Activated naive CD4-positive, alpha-beta T cell treated with anti-CD3 and anti-CD28 coated beads for 36 hours (primary cell): ENCODE data around the gene DNM2. TPM values are rescaled to one million over a fixed set of nuclear protein-coding genes. Genes with fewer than 3 reads are reported as not detected.
A peak's percentile ranks its signal among the peaks of the same experiment; 100 is the strongest.
"Not testable (repeated sequence)": the region's sequence is repeated elsewhere in the genome, so short reads cannot be mapped to it uniquely, and the experiment has no call there.

Experiments
- CTCF ChIA-PET: fragments of 350-600 bp; sonication (Branson Sonifier 250); formaldehyde crosslinking; loops from one replicate; lab custom pipeline; 2021; ENCODE audit warnings: antibody characterized with exemption; lab: Charles Lee
- DNase-seq: peaks from one replicate; pipeline ENCODE4 v3.0.0-alpha.2; 2020
- H3K27ac Mint-ChIP-seq: one replicate; pipeline ENCODE4 v1.8.0; 2021; ENCODE audit warnings: mild to moderate bottlenecking, mixed read lengths
- H3K27me3 Mint-ChIP-seq: one replicate; pipeline ENCODE4 v1.8.0; 2021; ENCODE audit warnings: low read depth, mixed read lengths
- H3K36me3 Mint-ChIP-seq: one replicate; pipeline ENCODE4 v1.8.0; 2021; ENCODE audit warnings: low read depth, mixed read lengths
- H3K4me1 Mint-ChIP-seq: one replicate; pipeline ENCODE4 v1.8.0; 2021; ENCODE audit warnings: low read depth, mixed read lengths
- H3K4me3 Mint-ChIP-seq: one replicate; pipeline ENCODE4 v1.8.0; 2021; ENCODE audit warnings: mild to moderate bottlenecking, moderate library complexity, mixed read lengths
- H3K9me3 Mint-ChIP-seq: one replicate; pipeline ENCODE4 v1.8.0; 2021; ENCODE audit warnings: mixed read lengths
- intact Hi-C: fragments of 100-400 bp; cut with micrococcal nuclease; formaldehyde crosslinking; loops from one replicate; pipeline ENCODE4 v1.15.1; 2023
- total RNA-seq, 2 experiments: library from RNA; stranded (reverse); gene quantifications; one replicate each; pipeline ENCODE4 v1.2.3, GENCODE V29; 2021

DNM2 gene
- total RNA-seq, 2 experiments from 2014 or later: 144 to 148 TPM

- no peak overlapping the region for H3K4me3 Mint-ChIP-seq
- no peak for DNase-seq
- H3K27me3 Mint-ChIP-seq: no peaks in the 10 kb centered on the region
- CTCF ChIA-PET: interaction anchor here (1.3 to 2.6 kb wide), 3 partner anchors 16 to 25 kb away, joined by 4 to 15 read pairs (median 5); no protein-coding TSS in a partner anchor
- no peak overlapping the region for H3K27ac Mint-ChIP-seq
- H3K4me1 Mint-ChIP-seq: peaks cover 14% of the 10 kb centered on the region
- H3K36me3 Mint-ChIP-seq: peaks cover 3% of the 10 kb centered on the region
- intact Hi-C loops: no loop called here
- peaks cover 4% of the 10 kb centered on the region for H3K9me3 Mint-ChIP-seq
Measured at GRCh38 chr19:10839114-10840050, 121.5 kb downstream of the DNM2 start.

- CTCF ChIA-PET: interaction anchor here (0.6 to 3.6 kb wide), 3 partner anchors 18 to 27 kb away, joined by 3 to 17 read pairs (median 3); no protein-coding TSS in a partner anchor
- no peak for DNase-seq
- H3K27ac Mint-ChIP-seq: no peak overlapping the region
- peaks cover 8% of the 10 kb centered on the region for H3K9me3 Mint-ChIP-seq
- no peaks in the 10 kb centered on the region for H3K27me3 Mint-ChIP-seq
- intact Hi-C loops: no loop called here
- peaks cover 4% of the 10 kb centered on the region for H3K36me3 Mint-ChIP-seq
- peaks cover 2% of the 10 kb centered on the region for H3K4me1 Mint-ChIP-seq
- H3K4me3 Mint-ChIP-seq: no peak overlapping the region
Measured at GRCh38 chr19:10842788-10843187, 124.9 kb downstream of the DNM2 start.

- DNase-seq: no peak
- Mint-ChIP-seq H3K4me1 (peaks cover 18% of the 10 kb centered on the region), H3K9me3 (peaks cover 8% of the 10 kb centered on the region), H3K27ac (no peak overlapping the region), H3K27me3 (no peaks in the 10 kb centered on the region), H3K36me3 (peaks cover 4% of the 10 kb centered on the region), H3K4me3 (no peak overlapping the region)
- intact Hi-C loops: no loop called here
- CTCF ChIA-PET: interaction anchor here (1.2 to 1.4 kb wide), 4 partner anchors 8 to 24 kb away, joined by 3 to 7 read pairs (median 5); no protein-coding TSS in a partner anchor
Measured at GRCh38 chr19:10846500-10847202, 128.8 kb downstream of the DNM2 start.

GRCh38 chr19:10848230-10848856, 130.5 kb downstream of the DNM2 start, which contains the start of gene C19orf38:
TSS of gene C19orf38 (plus strand) at chr19:10848415. CDS start at chr19:10848509, 94 bp downstream.
- peaks cover 4% of the 10 kb centered on the region for H3K36me3 Mint-ChIP-seq

GRCh38 chr19:10850631-10851030, 132.8 kb downstream of the DNM2 start:
- intact Hi-C loops: no loop called here
- CTCF ChIA-PET: interaction anchor here (0.6 to 2.2 kb wide), 4 partner anchors 11 to 92 kb away, joined by 3 to 8 read pairs (median 3); no protein-coding TSS in a partner anchor
- no peak for DNase-seq
- peaks cover 18% of the 10 kb centered on the region for H3K4me1 Mint-ChIP-seq
- H3K36me3 Mint-ChIP-seq: peaks cover 4% of the 10 kb centered on the region
- H3K27me3 Mint-ChIP-seq: no peaks in the 10 kb centered on the region
- no peak overlapping the region for H3K4me3 Mint-ChIP-seq
- peaks cover 8% of the 10 kb centered on the region for H3K9me3 Mint-ChIP-seq
- no peak overlapping the region for H3K27ac Mint-ChIP-seq

More at GRCh38 chr19:10848230-10848856, 130.5 kb downstream of the DNM2 start, which contains the start of gene C19orf38:
- intact Hi-C loops: loop anchor here (1.0 kb wide), 1 partner anchor 12 kb away; the partner anchor contains the start of gene TMED1
- Mint-ChIP-seq H3K4me1 (peaks cover 18% of the 10 kb centered on the region), H3K9me3 (peaks cover 8% of the 10 kb centered on the region), H3K4me3 (peak within 1 kb of the TSS; percentile 71), H3K27me3 (no peaks in the 10 kb centered on the region), H3K27ac (peak within 1 kb of the TSS; percentile 64)
- CTCF ChIA-PET: interaction anchor here (0.6 to 1.9 kb wide), 2 partner anchors 16 to 125 kb away, joined by 3 to 20 read pairs; no protein-coding TSS in a partner anchor
- DNase-seq: peak; percentile 61

GRCh38 chr19:10852098-10852800, 134.4 kb downstream of the DNM2 start:
- H3K4me3 Mint-ChIP-seq: no peak overlapping the region
- H3K36me3 Mint-ChIP-seq: no peaks in the 10 kb centered on the region
- CTCF ChIA-PET: interaction anchor here (1.2 to 3.3 kb wide), 3 partner anchors 12 to 14 kb away, joined by 3 to 47 read pairs (median 8); no protein-coding TSS in a partner anchor
- DNase-seq: no peak
- H3K27ac Mint-ChIP-seq: no peak overlapping the region
- H3K9me3 Mint-ChIP-seq: no peaks in the 10 kb centered on the region
- peaks cover 18% of the 10 kb centered on the region for H3K4me1 Mint-ChIP-seq
- intact Hi-C loops: no loop called here
- H3K27me3 Mint-ChIP-seq: no peaks in the 10 kb centered on the region

GRCh38 chr19:10852941-10853340, 135.1 kb downstream of the DNM2 start:
- Mint-ChIP-seq H3K27ac (no peak overlapping the region), H3K36me3 (no peaks in the 10 kb centered on the region), H3K9me3 (no peaks in the 10 kb centered on the region), H3K27me3 (no peaks in the 10 kb centered on the region), H3K4me3 (no peak overlapping the region), H3K4me1 (peaks cover 14% of the 10 kb centered on the region)
- intact Hi-C loops: no loop called here
- CTCF ChIA-PET: interaction anchor here (0.6 to 3.3 kb wide), 3 partner anchors 11 to 82 kb away, joined by 3 to 47 read pairs (median 4); no protein-coding TSS in a partner anchor
- no peak for DNase-seq

- H3K9me3 Mint-ChIP-seq: no peaks in the 10 kb centered on the region
- H3K4me1 Mint-ChIP-seq: no peaks in the 10 kb centered on the region
- DNase-seq: no peak
- no peak overlapping the region for H3K27ac Mint-ChIP-seq
- no peaks in the 10 kb centered on the region for H3K27me3 Mint-ChIP-seq
- intact Hi-C loops: no loop called here
- CTCF ChIA-PET: interaction anchor here (0.6 to 3.3 kb wide), 9 partner anchors 8 to 135 kb away, joined by 3 to 47 read pairs (median 4); partner anchors contain the start of gene TMED1
- no peaks in the 10 kb centered on the region for H3K36me3 Mint-ChIP-seq
- no peak overlapping the region for H3K4me3 Mint-ChIP-seq
Measured at GRCh38 chr19:10854350-10855089, 136.6 kb downstream of the DNM2 start.

GRCh38 chr19:10855879-10856522, 138.1 kb downstream of the DNM2 start:
- Mint-ChIP-seq H3K9me3 (no peaks in the 10 kb centered on the region), H3K4me1 (no peaks in the 10 kb centered on the region), H3K27ac (no peak overlapping the region), H3K4me3 (no peak overlapping the region), H3K27me3 (no peaks in the 10 kb centered on the region), H3K36me3 (no peaks in the 10 kb centered on the region)
- DNase-seq: no peak
- CTCF ChIA-PET: interaction anchor here (0.6 to 3.3 kb wide), 6 partner anchors 8 to 364 kb away, joined by 3 to 47 read pairs (median 4); no protein-coding TSS in a partner anchor
- intact Hi-C loops: no loop called here

GRCh38 chr19:10856899-10857298, 139.0 kb downstream of the DNM2 start:
- DNase-seq, H3K27me3 Mint-ChIP-seq, intact Hi-C loops, H3K27ac Mint-ChIP-seq, H3K36me3 Mint-ChIP-seq, H3K9me3 Mint-ChIP-seq, H3K4me3 Mint-ChIP-seq, H3K4me1 Mint-ChIP-seq: not testable (repeated sequence)
- CTCF ChIA-PET: interaction anchor here (0.6 to 1.9 kb wide), 4 partner anchors 11 to 140 kb away, joined by 3 to 11 read pairs (median 3); partner anchors contain the start of gene DNM2
